Progenitor cell of endocrine pancreas (in vitro differentiated cells): ENCODE data around the gene CFAP43. TPM values are rescaled to one million over a fixed set of nuclear protein-coding genes. Genes with fewer than 3 reads are reported as not detected.
A peak's percentile ranks its signal among the peaks of the same experiment; 100 is the strongest.

ENCODE experiments used
- DNase-seq: peaks from one replicate; pipeline ENCODE4 v3.0.0; 2021; ENCODE audit warnings: low spot score; ENCODE audit not compliant: unreplicated experiment
- H3K27ac Mint-ChIP-seq: 2 replicates; pipeline ENCODE4 v1.8.0; 2021; ENCODE audit warnings: mild to moderate bottlenecking, moderate library complexity, mixed read lengths
- H3K27me3 Mint-ChIP-seq: 2 replicates; pipeline ENCODE4 v1.8.0; 2021; ENCODE audit warnings: mixed read lengths
- H3K36me3 Mint-ChIP-seq: 2 replicates; pipeline ENCODE4 v1.8.0; 2022; ENCODE audit warnings: mixed read lengths; ENCODE audit not compliant: insufficient read depth
- H3K4me1 Mint-ChIP-seq: 2 replicates; pipeline ENCODE4 v1.8.0; 2021; ENCODE audit warnings: low read depth, mixed read lengths
- H3K4me3 Mint-ChIP-seq: 2 replicates; pipeline ENCODE4 v1.8.0; 2021; ENCODE audit warnings: low read depth, mild to moderate bottlenecking, moderate library complexity, mixed read lengths
- H3K9me3 Mint-ChIP-seq: 2 replicates; pipeline ENCODE4 v1.8.0; 2021; ENCODE audit warnings: low read depth, mixed read lengths
- total RNA-seq: library from RNA; stranded (reverse); gene quantifications from 2 replicates; pipeline ENCODE4 v1.2.1, GENCODE V29; 2021
- TF ChIP-seq, protein P1 (sequence below): fragments of 200-600 bp; sonication (generic); IDR thresholded peaks from one replicate; pipeline ENCODE4 v1.5.0; 2021; ENCODE audit warnings: antibody characterized with exemption, mild to moderate bottlenecking; ENCODE audit not compliant: unreplicated experiment

Gene CFAP43
- total RNA-seq, 1 donor from 2014 or later = 5.4 TPM

- H3K4me1 Mint-ChIP-seq = no peaks in the 10 kb centered on the region
- peaks cover 4% of the 10 kb centered on the region for H3K36me3 Mint-ChIP-seq
- TF ChIP-seq, protein P1, sequence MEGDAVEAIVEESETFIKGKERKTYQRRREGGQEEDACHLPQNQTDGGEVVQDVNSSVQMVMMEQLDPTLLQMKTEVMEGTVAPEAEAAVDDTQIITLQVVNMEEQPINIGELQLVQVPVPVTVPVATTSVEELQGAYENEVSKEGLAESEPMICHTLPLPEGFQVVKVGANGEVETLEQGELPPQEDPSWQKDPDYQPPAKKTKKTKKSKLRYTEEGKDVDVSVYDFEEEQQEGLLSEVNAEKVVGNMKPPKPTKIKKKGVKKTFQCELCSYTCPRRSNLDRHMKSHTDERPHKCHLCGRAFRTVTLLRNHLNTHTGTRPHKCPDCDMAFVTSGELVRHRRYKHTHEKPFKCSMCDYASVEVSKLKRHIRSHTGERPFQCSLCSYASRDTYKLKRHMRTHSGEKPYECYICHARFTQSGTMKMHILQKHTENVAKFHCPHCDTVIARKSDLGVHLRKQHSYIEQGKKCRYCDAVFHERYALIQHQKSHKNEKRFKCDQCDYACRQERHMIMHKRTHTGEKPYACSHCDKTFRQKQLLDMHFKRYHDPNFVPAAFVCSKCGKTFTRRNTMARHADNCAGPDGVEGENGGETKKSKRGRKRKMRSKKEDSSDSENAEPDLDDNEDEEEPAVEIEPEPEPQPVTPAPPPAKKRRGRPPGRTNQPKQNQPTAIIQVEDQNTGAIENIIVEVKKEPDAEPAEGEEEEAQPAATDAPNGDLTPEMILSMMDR = no peak
These were observed 85.3 kb downstream of the CFAP43 start for GRCh38 chr10:104146882-104147281.

GRCh38 chr10:104144931-104145330, 87.2 kb downstream of the CFAP43 start:
- TF ChIP-seq, protein P1 = no peak
- no peak for DNase-seq
- H3K27ac Mint-ChIP-seq = no peak overlapping the region
- no peaks in the 10 kb centered on the region for H3K36me3 Mint-ChIP-seq
- no peaks in the 10 kb centered on the region for H3K4me1 Mint-ChIP-seq
- peaks cover 8% of the 10 kb centered on the region for H3K27me3 Mint-ChIP-seq
- no peak overlapping the region for H3K4me3 Mint-ChIP-seq
- peaks cover 2% of the 10 kb centered on the region for H3K9me3 Mint-ChIP-seq

More at GRCh38 chr10:104146882-104147281, 85.3 kb downstream of the CFAP43 start:
- DNase-seq = no peak
- peaks cover 15% of the 10 kb centered on the region for H3K9me3 Mint-ChIP-seq
- H3K27ac Mint-ChIP-seq = no peak overlapping the region
- H3K27me3 Mint-ChIP-seq = peaks cover 8% of the 10 kb centered on the region
- H3K4me3 Mint-ChIP-seq = no peak overlapping the region

DNA sequence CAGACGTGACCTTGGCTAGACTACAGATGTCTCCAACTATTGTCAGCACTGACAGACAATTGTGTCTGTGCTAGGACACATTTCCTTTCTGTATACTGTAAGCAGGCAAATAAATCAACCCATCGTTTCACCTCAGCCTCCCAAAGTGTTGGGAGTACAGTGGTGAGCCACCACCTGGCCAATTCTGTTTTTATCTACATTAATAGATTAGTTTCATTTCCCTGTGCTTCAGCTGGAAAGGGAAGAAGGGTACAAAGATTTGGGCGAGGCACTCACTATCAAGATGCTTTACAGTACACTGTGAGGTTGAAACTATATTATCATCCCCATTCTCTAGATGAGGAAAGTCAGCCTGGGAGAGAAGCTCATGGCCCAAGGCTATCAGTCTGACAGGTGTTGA, 88.3 kb downstream of the CFAP43 start:
- no peak for DNase-seq
- no peaks in the 10 kb centered on the region for H3K4me1 Mint-ChIP-seq
- H3K36me3 Mint-ChIP-seq = no peaks in the 10 kb centered on the region
- no peak overlapping the region for H3K27ac Mint-ChIP-seq
- no peak overlapping the region for H3K4me3 Mint-ChIP-seq
- TF ChIP-seq, protein P1 = no peak
- peaks cover 8% of the 10 kb centered on the region for H3K27me3 Mint-ChIP-seq
- H3K9me3 Mint-ChIP-seq = no peaks in the 10 kb centered on the region

DNA sequence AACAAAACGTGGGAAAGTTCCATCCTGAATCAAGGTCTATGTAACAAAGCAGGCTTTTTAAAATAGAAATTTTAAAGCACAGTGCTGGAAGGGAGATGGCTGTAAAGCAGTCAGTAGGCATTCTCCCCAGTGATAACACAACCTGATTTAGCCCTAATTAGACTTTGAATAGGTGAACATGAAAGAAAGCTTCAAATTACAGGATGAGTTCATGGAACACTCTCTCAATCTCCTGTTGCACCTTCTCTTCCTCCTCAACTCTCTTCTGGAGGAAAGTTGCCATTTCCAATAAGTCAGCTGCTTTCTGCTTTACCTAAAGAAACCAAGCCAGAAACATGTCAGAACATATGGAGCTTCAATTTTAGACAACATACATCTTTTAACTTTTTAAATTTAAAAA, 90.1 kb downstream of the CFAP43 start:
- no peak overlapping the region for H3K27ac Mint-ChIP-seq
- no peak for DNase-seq
- H3K36me3 Mint-ChIP-seq = no peaks in the 10 kb centered on the region
- H3K4me1 Mint-ChIP-seq = no peaks in the 10 kb centered on the region
- H3K27me3 Mint-ChIP-seq = peaks cover 8% of the 10 kb centered on the region
- H3K4me3 Mint-ChIP-seq = no peak overlapping the region
- TF ChIP-seq, protein P1 = no peak
- H3K9me3 Mint-ChIP-seq = no peaks in the 10 kb centered on the region

GRCh38 chr10:104139221-104139620, 92.9 kb downstream of the CFAP43 start:
- no peak for DNase-seq
- Mint-ChIP-seq H3K9me3 (no peaks in the 10 kb centered on the region), H3K27ac (no peak overlapping the region), H3K27me3 (peaks cover 5% of the 10 kb centered on the region), H3K4me3 (no peak overlapping the region), H3K4me1 (no peaks in the 10 kb centered on the region), H3K36me3 (no peaks in the 10 kb centered on the region)
- TF ChIP-seq, protein P1 = peak; percentile 33
